T-helper 22 cell (primary cell): ENCODE results near the gene PTPN22.

Experiments
- DNase-seq: peaks from one replicate; pipeline ENCODE4 v3.0.0-alpha.2; 2020; ENCODE audit warnings: low read depth

Gene PTPN22

GRCh38 chr1:113887402-113888175 lies 16.1 kb upstream of the PTPN22 start, which contains the start of gene BCL2L15:
TSS of gene BCL2L15 (minus strand) at chr1:113887581. CDS start at chr1:113887375, 206 bp downstream.
- no peak for DNase-seq

GRCh38 chr1:113886417-113887401 lies 15.2 kb upstream of the PTPN22 start:
- DNase-seq = no peak

- DNase-seq = no peak
Observed at GRCh38 chr1:113881661-113882060, 10.1 kb upstream of the PTPN22 start.

GRCh38 chr1:113879739-113880038 lies 8.2 kb upstream of the PTPN22 start:
- no peak for DNase-seq

- no peak for DNase-seq
Observed at GRCh38 chr1:113876176-113876575, 4.7 kb upstream of the PTPN22 start.

- no peak for DNase-seq
Observed at GRCh38 chr1:113875714-113876113, 4.2 kb upstream of the PTPN22 start.

- DNase-seq = no peak
Observed at GRCh38 chr1:113874012-113874879, 2.7 kb upstream of the PTPN22 start.

- no peak for DNase-seq
Observed at GRCh38 chr1:113872219-113872935, 865 bp upstream of the PTPN22 start.

GRCh38 chr1:113870778-113871177 lies 734 bp downstream of the PTPN22 start:
- no peak for DNase-seq

GRCh38 chr1:113868387-113869083 lies 3.0 kb downstream of the PTPN22 start:
- no peak for DNase-seq

- DNase-seq = no peak
Observed at GRCh38 chr1:113861641-113862040, 9.9 kb downstream of the PTPN22 start.

GRCh38 chr1:113860891-113861290 lies 10.6 kb downstream of the PTPN22 start:
- DNase-seq = no peak

GRCh38 chr1:113859478-113860175 lies 11.9 kb downstream of the PTPN22 start:
- DNase-seq = no peak

- DNase-seq = no peak
Observed at GRCh38 chr1:113858982-113859381, 12.5 kb downstream of the PTPN22 start.

- DNase-seq = no peak
Observed at GRCh38 chr1:113858418-113858817, 13.1 kb downstream of the PTPN22 start.

- DNase-seq = no peak
Observed at GRCh38 chr1:113857776-113858175, 13.7 kb downstream of the PTPN22 start.

- DNase-seq = no peak
Observed at GRCh38 chr1:113856401-113856790, 15.1 kb downstream of the PTPN22 start.

GRCh38 chr1:113855630-113856400 lies 15.7 kb downstream of the PTPN22 start:
- DNase-seq = no peak

GRCh38 chr1:113854234-113854633 lies 17.3 kb downstream of the PTPN22 start:
- no peak for DNase-seq
